Body of pancreas (tissue), 4 donors: Measurements from ENCODE around the gene AHCTF1. TPM values are rescaled to one million over a fixed set of nuclear protein-coding genes. Genes with fewer than 3 reads are reported as not detected.

Experiments
- ATAC-seq: fragments of 150-250 bp; one replicate; pipeline ENCODE4 v1.9.1; 2016
- DNase-seq, 4 donors: peaks; one replicate each; pipeline ENCODE4 v3.0.0-alpha.2; 2019
- H3K27ac ChIP-seq, 4 donors: fragments of 200-600 bp; sonication (generic); 1 replicate in 3 of 4; 2 replicates in 1 of 4; pipeline versions ENCODE4 v1.5.1 to v1.6.1; 2016 to 2019; ENCODE audit warnings: mild to moderate bottlenecking in 1 of 4, mixed read lengths in 1 of 4, moderate library complexity in 1 of 4
- H3K27me3 ChIP-seq, 2 donors: fragments of 200-600 bp; sonication (generic); one replicate each; pipeline ENCODE4 v1.6.0; 2016; ENCODE audit warnings: mild to moderate bottlenecking in 1 of 2
- H3K36me3 ChIP-seq, 2 donors: fragments of 200-600 bp; sonication (generic); replicated peaks in 1 of 2; 2 replicates each; pipeline ENCODE4 v1.5.1; 2016; ENCODE audit warnings: low read depth in 2 of 2; ENCODE audit not compliant: insufficient read depth in 1 of 2
- H3K4me1 ChIP-seq: fragments of 200-600 bp; sonication (generic); one replicate; pipeline ENCODE4 v1.6.0; 2016
- H3K4me3 ChIP-seq, 2 donors: fragments of 200-600 bp; sonication (generic); 1 replicate in 1 of 2; 2 replicates in 1 of 2; pipeline ENCODE4 v1.5.1; 2016 to 2019
- H3K9me3 ChIP-seq, 3 donors: fragments of 200-600 bp; sonication (generic); 1 replicate in 2 of 3; 2 replicates in 1 of 3; pipeline ENCODE4 v1.5.1; 2016
- CTCF ChIP-seq, 7 experiments: fragments of 450-650 bp in 4 of 7; fragments of 200-600 bp in 3 of 7; sonication (generic) in 3 of 7; IDR thresholded peaks; one replicate each; pipeline ENCODE4 v1.5.1; 2016 to 2019; ENCODE audit warnings: antibody characterized with exemption in 7 of 7
- POLR2A ChIP-seq, 3 donors: fragments of 450-650 bp; IDR thresholded peaks; one replicate each; pipeline ENCODE4 v1.6.1; 2016; ENCODE audit warnings: antibody characterized with exemption in 3 of 3, mild to moderate bottlenecking in 2 of 3
- WGBS, 2 donors: methylation state at CpG; one replicate each; pipeline ENCODE4 v1.1.5; 2017; 5-methylcytosine and 5-hydroxymethylcytosine counted together
- intact Hi-C: fragments of 100-400 bp; cut with DNase I; formaldehyde crosslinking; loops from one replicate; pipeline ENCODE4 v1.15.1; 2023
- total RNA-seq, 2 donors: library from RNA; depleted of rRNA; stranded (reverse); fragments of >200 nt; gene quantifications; one replicate each; pipeline ENCODE4 v1.1.0, GENCODE V29; 2016

The AHCTF1 gene
- total RNA-seq, 2 donors from 2014 or later, result 17.5 to 18.7 TPM

GRCh38 chr1:246934765-246935164, 3.0 kb upstream of the AHCTF1 start:
- intact Hi-C loops, result no loop called here
- DNase-seq (no peak), ATAC-seq (no peak)
- WGBS, 2 donors, result 76 to 79% methylated on average over 1 of the region's 1 CpG
- TF ChIP-seq CTCF (IDR thresholded peaks at IDR 0.05) (no peak), POLR2A (IDR thresholded peaks at IDR 0.05) (no peak)
- Histone ChIP-seq H3K36me3 (no peaks in the 10 kb centered on the region), H3K4me1 (peaks cover 18% of the 10 kb centered on the region), H3K4me3 (no peak overlapping the region), H3K27me3 (no peaks in the 10 kb centered on the region), H3K9me3 (no peaks in the 10 kb centered on the region), H3K27ac (no peak overlapping the region)

- TF ChIP-seq CTCF (IDR thresholded peaks at IDR 0.05), result no peak
- no peak for TF ChIP-seq POLR2A (IDR thresholded peaks at IDR 0.05)
- ATAC-seq (no peak), DNase-seq (no peak)
- WGBS, 2 donors, result 56 to 64% methylated on average over 2 of the region's 2 CpGs
- intact Hi-C loops, result no loop called here
- Histone ChIP-seq H3K27me3 (no peaks in the 10 kb centered on the region), H3K27ac (no peak overlapping the region), H3K4me3 (no peak overlapping the region), H3K36me3 (no peaks in the 10 kb centered on the region), H3K4me1 (peaks cover 25% of the 10 kb centered on the region), H3K9me3 (no peaks in the 10 kb centered on the region)
Observed at GRCh38 chr1:246933893-246934292, 2.1 kb upstream of the AHCTF1 start.

- intact Hi-C loops, result no loop called here
- Histone ChIP-seq H3K4me3 (peak overlapping the region; percentile 6 to 65), H3K9me3 (no peaks in the 10 kb centered on the region), H3K27me3 (no peaks in the 10 kb centered on the region), H3K36me3 (no peaks in the 10 kb centered on the region), H3K27ac (peak overlapping the region in 3 of 4 donors; percentile 94 to 96 (median 95)), H3K4me1 (peaks cover 29% of the 10 kb centered on the region)
- ATAC-seq (no peak), DNase-seq (no peak)
- WGBS, 2 donors, result 9 to 13% methylated on average over 8 of the region's 8 CpGs
- TF ChIP-seq CTCF (IDR thresholded peaks at IDR 0.05) (peak in 1 of 7 experiments; percentile 1), POLR2A (IDR thresholded peaks at IDR 0.05) (no peak)
Observed at GRCh38 chr1:246932366-246932700, 585 bp upstream of the AHCTF1 start.

- peak overlapping the region; percentile 65 to 99 for H3K4me3 ChIP-seq
- peak overlapping the region; percentile 92 to 96 (median 94) for H3K27ac ChIP-seq
- H3K9me3 ChIP-seq, result no peaks in the 10 kb centered on the region
- H3K27me3 ChIP-seq, result no peaks in the 10 kb centered on the region
- ATAC-seq (peak; percentile 23), DNase-seq (peak; percentile 51 to 63 (median 56))
- H3K4me1 ChIP-seq, result peaks cover 29% of the 10 kb centered on the region
- TF ChIP-seq POLR2A (IDR thresholded peaks at IDR 0.05), result no peak
- TF ChIP-seq CTCF (IDR thresholded peaks at IDR 0.05), result peak in 1 of 7 experiments; percentile 14
- WGBS, 2 donors, result 0 to 2% methylated on average over 18 to 38 of the region's 76 CpGs
- intact Hi-C loops, result no loop called here
- H3K36me3 ChIP-seq, result no peaks in the 10 kb centered on the region
Observed at GRCh38 chr1:246930830-246931548, 759 bp downstream of the AHCTF1 start.
